Measurements from ENCODE around the gene BRINP3. TPM values are rescaled to one million over a fixed set of nuclear protein-coding genes. Genes with fewer than 3 reads are reported as not detected.

BRINP3 gene
- total and polyA plus RNA-seq, 2 experiments from 2014 or later = not detected

GRCh38 chr1:190511554-190511953 is 33.9 kb upstream of the BRINP3 start:
- H3K79me2 ChIP-seq (replicated peaks; ENCODE audit: insufficient read depth) = no peaks in the 10 kb centered on the region
- H2AFZ ChIP-seq = 0 out of 2 replicates have a peak overlapping the region, but pooled peaks have one; percentile 28
- Mint-ChIP-seq H3K36me3 (ENCODE audit: low read depth) (no peaks in the 10 kb centered on the region), H3K27me3 (ENCODE audit: insufficient read depth, low read depth, poor library complexity) (no peaks in the 10 kb centered on the region), H3K9me3 (no peaks in the 10 kb centered on the region), H3K4me3 (no peak overlapping the region), H3K4me1 (peaks cover 3% of the 10 kb centered on the region; the same call in 1 of the 3 replicates), H3K27ac (no peak overlapping the region)
- DNase-seq (ENCODE audit: low spot score) (no peak), ATAC-seq (no peak)
- no peak overlapping the region for H3K4me3 ChIP-seq
- H3F3A ChIP-seq (replicated peaks; ENCODE audit: low read depth) = no peaks in the 10 kb centered on the region
- H3K4me1 ChIP-seq (ENCODE audit: insufficient read depth) = no peaks in the 10 kb centered on the region
- H4K20me1 ChIP-seq (replicated peaks; ENCODE audit: insufficient read depth) = no peaks in the 10 kb centered on the region
- no peaks in the 10 kb centered on the region for H3K9me2 ChIP-seq (ENCODE audit: insufficient read depth)
- H3K4me2 ChIP-seq = no peak overlapping the region
- no peak overlapping the region for H3K27ac ChIP-seq (ENCODE audit: low read depth)
- H3K27me3 ChIP-seq (ENCODE audit: insufficient read depth) = no peaks in the 10 kb centered on the region
- no peaks in the 10 kb centered on the region for H3K36me3 ChIP-seq (ENCODE audit: insufficient read depth)
- TF ChIP-seq CREB1 (CRISPR knock-in tag; IDR thresholded peaks at IDR 0.05; ENCODE audit: low read depth) (no peak), EZH2 (IDR thresholded peaks at IDR 0.05; ENCODE audit: low read depth, unreplicated experiment) (no peak), ZNF114 (CRISPR knock-in tag; IDR thresholded peaks at IDR 0.05) (no peak), JUNB (IDR thresholded peaks at IDR 0.05; ENCODE audit: unreplicated experiment) (no peak), POLR2AphosphoS5 (IDR thresholded peaks at IDR 0.05; ENCODE audit: low read depth) (no peak), ETS1 (IDR thresholded peaks at IDR 0.05) (no peak), EZH2phosphoT487 (IDR thresholded peaks at IDR 0.05; ENCODE audit: unreplicated experiment) (no peak)
- TF ChIP-seq, protein P1, sequence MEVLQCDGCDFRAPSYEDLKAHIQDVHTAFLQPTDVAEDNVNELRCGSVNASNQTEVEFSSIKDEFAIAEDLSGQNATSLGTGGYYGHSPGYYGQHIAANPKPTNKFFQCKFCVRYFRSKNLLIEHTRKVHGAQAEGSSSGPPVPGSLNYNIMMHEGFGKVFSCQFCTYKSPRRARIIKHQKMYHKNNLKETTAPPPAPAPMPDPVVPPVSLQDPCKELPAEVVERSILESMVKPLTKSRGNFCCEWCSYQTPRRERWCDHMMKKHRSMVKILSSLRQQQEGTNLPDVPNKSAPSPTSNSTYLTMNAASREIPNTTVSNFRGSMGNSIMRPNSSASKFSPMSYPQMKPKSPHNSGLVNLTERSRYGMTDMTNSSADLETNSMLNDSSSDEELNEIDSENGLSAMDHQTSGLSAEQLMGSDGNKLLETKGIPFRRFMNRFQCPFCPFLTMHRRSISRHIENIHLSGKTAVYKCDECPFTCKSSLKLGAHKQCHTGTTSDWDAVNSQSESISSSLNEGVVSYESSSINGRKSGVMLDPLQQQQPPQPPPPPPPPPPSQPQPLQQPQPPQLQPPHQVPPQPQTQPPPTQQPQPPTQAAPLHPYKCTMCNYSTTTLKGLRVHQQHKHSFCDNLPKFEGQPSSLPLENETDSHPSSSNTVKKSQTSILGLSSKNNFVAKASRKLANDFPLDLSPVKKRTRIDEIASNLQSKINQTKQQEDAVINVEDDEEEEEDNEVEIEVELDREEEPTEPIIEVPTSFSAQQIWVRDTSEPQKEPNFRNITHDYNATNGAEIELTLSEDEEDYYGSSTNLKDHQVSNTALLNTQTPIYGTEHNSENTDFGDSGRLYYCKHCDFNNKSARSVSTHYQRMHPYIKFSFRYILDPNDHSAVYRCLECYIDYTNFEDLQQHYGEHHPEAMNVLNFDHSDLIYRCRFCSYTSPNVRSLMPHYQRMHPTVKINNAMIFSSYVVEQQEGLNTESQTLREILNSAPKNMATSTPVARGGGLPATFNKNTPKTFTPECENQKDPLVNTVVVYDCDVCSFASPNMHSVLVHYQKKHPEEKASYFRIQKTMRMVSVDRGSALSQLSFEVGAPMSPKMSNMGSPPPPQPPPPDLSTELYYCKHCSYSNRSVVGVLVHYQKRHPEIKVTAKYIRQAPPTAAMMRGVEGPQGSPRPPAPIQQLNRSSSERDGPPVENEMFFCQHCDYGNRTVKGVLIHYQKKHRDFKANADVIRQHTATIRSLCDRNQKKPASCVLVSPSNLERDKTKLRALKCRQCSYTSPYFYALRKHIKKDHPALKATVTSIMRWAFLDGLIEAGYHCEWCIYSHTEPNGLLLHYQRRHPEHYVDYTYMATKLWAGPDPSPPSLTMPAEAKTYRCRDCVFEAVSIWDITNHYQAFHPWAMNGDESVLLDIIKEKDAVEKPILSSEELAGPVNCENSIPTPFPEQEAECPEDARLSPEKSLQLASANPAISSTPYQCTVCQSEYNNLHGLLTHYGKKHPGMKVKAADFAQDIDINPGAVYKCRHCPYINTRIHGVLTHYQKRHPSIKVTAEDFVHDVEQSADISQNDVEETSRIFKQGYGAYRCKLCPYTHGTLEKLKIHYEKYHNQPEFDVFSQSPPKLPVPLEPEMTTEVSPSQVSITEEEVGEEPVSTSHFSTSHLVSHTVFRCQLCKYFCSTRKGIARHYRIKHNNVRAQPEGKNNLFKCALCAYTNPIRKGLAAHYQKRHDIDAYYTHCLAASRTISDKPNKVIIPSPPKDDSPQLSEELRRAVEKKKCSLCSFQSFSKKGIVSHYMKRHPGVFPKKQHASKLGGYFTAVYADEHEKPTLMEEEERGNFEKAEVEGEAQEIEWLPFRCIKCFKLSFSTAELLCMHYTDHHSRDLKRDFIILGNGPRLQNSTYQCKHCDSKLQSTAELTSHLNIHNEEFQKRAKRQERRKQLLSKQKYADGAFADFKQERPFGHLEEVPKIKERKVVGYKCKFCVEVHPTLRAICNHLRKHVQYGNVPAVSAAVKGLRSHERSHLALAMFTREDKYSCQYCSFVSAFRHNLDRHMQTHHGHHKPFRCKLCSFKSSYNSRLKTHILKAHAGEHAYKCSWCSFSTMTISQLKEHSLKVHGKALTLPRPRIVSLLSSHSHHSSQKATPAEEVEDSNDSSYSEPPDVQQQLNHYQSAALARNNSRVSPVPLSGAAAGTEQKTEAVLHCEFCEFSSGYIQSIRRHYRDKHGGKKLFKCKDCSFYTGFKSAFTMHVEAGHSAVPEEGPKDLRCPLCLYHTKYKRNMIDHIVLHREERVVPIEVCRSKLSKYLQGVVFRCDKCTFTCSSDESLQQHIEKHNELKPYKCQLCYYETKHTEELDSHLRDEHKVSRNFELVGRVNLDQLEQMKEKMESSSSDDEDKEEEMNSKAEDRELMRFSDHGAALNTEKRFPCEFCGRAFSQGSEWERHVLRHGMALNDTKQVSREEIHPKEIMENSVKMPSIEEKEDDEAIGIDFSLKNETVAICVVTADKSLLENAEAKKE (CRISPR knock-in tag; IDR thresholded peaks at IDR 0.05) = no peak
